CD4-positive, alpha-beta T cell treated with Interleukin-15 for 4 hours (primary cell): ENCODE measurements around the gene SCGB1D1.

Experiments
- DNase-seq: peaks from one replicate; pipeline ENCODE4 v3.0.0-alpha.2; 2020; ENCODE audit warnings: low spot score

The SCGB1D1 gene, protein sequence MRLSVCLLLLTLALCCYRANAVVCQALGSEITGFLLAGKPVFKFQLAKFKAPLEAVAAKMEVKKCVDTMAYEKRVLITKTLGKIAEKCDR

DNA sequence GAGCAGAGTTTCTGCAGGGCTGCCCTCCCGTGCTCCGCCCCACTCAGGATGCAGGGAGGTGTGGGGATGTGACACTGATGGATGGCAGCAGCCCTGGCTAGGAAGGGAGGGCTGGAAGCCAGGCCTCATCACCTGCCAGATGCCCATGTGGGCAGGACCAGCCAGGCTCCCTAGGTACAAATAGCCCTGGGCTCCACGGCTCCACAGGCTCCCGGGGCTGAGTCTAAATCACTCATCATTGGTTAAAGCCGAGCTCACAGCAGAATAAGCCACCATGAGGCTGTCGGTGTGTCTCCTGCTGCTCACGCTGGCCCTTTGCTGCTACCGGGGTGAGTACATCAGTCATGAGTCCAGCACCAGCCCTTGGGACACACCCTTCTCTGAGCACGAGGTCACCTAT lies at the start of gene SCGB1D1:
TSS of gene SCGB1D1 (plus strand) at position 206 of the 400 bp plus-strand sequence. CDS start at position 275, 69 bp downstream.
- DNase-seq = no peak

DNA sequence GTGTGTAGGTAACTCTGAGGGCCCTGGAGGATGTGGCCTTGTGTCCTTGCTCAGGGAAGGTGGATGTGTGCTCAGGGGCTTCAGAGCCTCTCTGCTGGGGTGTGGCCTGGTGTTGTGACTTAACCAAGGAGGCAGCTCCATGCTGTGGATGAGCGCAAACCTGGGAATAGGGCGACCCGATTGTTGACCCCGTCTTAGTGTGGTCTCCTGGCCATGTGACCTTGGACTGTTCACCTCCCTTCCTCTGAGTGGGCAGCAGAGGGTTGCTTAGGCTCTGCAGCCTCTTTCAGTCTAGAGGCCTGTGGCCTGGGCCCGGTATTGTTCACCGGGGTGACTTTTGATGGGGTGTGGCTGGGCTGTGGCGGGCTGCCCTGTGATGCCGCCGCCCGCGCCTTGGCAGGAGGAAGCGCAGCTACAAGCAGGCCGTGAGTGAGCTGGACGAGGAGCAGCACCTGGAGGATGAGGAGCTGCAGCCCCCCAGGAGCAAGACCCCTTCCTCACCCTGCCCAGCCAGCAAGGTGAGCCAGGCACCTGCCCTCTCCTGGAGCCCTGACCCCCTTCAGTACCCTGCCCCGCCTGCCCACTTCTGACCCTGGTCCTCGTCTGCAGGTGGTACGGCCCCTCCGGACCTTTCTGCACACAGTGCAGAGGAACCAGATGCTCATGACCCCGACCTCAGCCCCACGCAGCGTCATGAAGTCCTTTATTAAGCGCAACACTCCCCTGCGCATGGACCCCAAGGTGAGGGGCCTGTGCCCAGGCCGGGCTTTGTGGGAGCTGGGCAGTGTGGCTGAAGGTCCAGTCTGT lies 49.5 kb upstream of the SCGB1D1 start:
- no peak for DNase-seq

DNA sequence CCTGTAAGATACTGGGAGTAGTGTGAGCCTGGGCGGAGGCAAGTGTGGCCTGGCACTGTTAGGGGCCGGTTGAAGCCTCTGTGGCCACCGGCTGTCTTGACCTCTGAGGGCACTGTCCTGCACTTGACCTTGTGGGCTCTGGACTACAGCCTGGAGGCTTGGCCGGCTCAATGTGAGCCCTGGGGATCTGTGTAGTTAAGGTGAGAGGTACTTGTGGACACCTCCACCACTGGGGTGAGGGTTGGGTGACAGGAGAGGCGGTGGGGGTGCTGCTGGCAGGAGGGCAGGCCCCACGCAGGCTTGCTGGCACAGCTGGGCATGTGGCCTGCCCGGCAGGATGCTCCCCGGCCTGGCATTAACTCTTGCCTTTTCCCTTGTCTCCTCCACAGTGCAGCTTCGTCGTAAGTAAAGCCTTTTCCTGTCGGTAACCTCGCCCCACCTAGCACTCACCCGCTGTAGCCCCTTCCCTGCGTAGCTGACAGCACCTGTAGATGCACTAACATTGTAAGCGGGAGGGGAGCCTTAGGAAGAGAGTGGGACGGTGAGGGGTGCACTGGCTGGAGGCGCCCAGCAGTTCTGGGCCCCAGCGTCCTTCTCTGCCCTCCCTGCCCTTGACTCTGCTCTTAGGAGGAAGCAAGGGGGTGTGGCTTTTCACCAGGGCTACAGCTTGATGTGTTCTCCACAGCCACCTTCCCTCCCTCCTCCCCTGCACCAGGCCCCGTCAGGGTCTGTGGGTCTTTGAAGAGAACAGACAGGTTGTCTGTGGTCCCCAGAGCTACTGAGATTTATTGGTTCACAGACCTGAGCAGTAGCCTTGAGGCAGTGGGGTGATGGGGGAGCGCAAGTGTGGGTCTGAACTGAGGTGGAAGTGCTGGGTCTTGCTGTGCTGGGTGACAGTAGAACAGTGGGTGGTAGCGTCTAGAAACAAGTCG lies 48.6 kb upstream of the SCGB1D1 start:
- no peak for DNase-seq

DNA sequence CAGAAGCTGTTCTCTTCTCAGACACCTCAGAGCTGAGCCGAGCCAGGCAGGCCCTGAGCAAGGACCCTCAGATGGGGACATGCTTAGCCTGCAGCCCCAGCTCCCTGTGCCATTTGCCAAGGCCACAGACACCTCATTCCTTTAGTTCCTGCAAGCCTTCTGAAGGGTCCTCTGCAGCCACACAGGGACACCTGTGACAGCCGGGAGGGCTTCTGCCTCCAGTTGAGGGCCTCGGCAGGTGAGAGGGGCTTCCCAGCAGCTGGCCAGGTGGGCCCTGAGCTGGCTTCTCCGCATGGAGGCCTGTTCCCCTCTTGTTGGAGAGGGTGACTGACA lies 48.0 kb upstream of the SCGB1D1 start:
- DNase-seq = no peak

DNA sequence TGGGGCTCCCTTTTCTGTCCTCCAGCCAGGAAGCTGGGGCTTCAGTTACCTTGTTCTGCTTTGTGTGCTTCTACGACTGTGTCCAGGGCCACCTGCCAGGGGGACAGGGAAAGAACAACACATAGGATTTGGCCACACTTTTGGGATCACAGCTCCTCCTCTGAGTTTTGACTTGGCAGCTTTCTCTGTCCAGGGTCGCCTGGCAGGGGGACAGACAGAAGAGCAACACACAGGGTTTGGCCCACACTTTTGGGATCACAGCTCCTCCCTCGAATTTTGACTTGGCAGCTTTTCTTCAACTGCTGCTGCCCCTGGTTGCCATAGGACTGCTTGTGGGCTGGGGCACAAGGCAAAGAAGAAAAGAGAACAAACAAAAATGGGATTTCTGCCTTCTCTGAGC lies 47.1 kb upstream of the SCGB1D1 start:
- no peak for DNase-seq

DNA sequence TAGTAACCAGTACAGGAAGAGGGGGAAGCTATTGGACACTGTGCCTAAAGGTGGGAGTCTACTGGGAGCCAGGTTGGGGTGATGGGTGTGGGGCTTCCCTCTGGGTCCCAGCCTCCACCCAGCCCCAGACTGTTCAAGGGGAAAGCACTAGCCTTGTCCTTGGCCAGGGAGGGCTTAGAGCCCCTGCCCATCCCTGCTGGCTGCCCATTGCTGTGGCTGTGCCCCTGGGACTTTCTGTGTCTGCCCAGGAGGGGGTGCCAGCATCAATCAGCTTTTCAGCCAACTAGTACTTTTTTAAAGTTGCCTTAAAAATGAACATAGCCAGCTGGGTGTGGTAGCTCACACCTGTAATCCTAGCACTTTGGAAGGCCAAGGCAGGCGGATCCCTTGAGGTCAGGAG lies 46.3 kb upstream of the SCGB1D1 start:
- DNase-seq = no peak

DNA sequence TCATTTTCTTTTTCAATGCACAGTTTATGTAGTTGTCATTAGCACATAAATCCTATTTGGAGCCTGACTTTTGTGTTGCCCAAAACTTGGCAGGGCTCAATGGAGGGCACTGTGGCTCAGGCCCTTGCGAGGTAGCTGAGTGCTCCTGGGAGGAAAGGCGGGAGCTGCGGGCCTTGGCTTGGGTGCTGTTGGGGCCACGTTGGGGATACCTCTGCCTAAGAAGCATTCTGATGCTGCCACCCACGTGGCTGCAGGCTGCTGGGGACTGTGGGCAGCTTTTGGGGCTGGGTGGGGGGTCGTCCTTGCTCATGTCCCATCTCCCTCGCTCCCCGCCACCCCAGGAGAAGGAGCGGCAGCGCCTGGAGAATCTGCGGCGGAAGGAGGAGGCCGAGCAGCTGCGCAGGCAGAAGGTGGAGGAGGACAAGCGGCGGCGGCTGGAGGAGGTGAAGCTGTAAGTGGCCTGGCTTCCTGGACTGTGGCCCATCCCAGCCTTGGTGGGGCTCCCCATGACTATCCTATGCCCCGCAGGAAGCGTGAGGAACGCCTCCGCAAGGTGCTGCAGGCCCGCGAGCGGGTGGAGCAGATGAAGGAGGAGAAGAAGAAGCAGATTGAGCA lies 45.3 kb upstream of the SCGB1D1 start:
- no peak for DNase-seq

DNA sequence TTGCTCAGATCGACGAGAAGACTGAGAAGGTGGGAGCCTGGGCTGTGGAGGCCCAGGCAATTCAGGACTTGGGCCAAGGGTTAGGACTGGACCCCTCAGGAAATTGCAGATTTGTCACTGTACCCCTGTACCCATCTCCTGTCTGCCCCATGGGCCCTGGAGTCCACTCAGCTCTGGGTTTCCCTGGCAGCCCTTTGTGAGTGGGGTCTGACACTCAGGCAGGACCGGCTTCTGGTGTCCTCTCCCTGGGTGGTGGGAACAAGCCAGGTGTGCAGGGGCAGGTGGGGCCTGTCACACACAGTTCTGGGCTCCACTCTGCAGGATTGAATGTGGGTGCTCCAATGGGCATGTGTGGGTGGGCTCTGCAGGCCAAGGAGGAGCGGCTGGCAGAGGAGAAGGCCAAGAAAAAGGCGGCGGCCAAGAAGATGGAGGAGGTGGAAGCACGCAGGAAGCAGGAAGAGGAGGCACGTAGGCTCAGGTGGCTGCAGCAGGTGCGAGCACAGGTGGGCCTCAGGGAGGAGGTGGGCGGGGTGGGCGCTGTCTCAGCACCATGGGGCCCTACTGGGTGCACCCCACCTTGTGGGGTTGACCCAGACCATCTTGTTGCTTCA lies 44.6 kb upstream of the SCGB1D1 start:
- DNase-seq = no peak

DNA sequence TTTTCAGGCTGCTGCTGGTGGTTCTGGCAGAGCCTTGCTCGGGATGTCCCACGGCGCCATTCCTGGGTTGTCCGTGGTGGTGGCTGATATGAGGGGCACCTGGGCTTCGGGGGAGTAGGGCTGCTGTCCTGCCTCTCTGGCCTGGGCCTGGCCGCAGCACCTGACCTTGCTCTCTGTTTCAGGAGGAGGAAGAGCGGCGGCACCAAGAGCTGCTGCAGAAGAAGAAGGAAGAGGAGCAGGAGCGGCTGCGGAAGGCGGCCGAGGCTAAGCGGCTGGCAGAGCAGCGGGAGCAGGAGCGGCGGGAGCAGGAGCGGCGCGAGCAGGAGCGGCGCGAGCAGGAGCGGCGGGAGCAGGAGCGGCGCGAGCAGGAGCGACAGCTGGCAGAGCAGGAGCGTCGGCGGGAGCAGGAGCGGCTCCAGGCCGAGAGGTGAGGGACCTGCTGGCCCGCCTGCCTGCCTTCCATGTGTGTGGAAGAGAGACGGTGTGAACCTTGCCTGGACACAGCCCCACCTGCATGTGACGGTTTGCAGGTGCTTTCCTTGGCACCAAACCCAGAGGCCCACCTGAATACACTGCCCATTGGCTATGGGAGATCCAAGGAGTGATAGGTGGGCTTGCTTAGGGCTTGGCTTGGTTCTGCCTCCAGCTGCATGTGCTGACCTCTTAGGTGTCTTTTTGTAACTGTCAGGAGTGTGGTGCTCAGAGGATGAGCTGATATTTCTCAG lies 43.4 kb upstream of the SCGB1D1 start:
- no peak for DNase-seq

DNA sequence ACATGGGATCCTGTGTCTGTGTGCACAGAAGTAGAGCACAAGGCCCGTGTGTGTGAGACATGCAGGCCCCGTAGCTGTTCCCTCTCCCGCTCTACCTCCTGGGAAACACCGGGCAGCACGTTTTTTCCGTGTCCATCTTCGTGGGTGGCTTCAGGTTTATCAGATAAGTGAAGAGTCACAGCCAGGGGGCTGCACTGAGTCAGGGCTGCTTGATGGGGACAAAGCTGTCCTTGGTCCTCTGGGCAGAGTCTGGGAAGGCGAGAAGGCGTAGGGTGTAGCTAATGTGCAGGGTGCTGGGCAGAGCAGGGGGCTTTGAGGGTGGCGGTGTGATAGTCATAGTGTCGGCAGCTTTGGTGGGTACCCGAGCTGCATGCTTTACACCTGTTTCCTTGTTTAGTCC lies 42.5 kb upstream of the SCGB1D1 start:
- no peak for DNase-seq

DNA sequence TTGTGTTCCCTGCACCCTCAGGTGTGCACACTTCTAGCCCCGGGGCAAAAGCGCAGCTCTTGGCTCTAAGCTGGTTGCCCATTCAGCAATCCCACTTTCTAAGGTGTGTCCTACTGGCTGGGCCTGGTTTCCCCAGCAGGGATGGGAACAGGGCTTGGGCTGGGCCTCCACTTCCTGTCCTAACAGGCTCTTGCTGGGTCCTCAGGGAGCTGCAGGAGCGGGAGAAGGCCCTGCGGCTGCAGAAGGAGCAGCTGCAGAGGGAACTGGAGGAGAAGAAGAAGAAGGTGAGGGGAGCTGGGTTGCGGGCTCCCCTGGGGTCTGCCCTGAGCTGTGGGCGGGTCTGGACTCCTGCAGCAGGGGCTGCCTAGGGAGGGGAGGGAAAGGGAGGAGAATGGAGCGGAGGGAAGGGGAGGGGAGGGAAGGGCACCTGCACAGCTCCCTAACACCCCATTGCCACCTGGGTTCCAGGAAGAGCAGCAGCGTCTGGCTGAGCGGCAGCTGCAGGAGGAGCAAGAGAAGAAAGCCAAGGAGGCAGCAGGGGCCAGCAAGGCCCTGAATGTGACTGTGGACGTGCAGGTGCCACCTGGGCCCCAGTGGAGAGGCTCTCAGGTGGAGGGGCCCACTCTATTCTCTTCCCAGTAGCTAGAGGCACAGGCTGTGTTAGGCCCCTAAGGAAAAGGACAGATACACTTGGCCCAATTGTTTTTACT lies 41.6 kb upstream of the SCGB1D1 start:
- DNase-seq = no peak

DNA sequence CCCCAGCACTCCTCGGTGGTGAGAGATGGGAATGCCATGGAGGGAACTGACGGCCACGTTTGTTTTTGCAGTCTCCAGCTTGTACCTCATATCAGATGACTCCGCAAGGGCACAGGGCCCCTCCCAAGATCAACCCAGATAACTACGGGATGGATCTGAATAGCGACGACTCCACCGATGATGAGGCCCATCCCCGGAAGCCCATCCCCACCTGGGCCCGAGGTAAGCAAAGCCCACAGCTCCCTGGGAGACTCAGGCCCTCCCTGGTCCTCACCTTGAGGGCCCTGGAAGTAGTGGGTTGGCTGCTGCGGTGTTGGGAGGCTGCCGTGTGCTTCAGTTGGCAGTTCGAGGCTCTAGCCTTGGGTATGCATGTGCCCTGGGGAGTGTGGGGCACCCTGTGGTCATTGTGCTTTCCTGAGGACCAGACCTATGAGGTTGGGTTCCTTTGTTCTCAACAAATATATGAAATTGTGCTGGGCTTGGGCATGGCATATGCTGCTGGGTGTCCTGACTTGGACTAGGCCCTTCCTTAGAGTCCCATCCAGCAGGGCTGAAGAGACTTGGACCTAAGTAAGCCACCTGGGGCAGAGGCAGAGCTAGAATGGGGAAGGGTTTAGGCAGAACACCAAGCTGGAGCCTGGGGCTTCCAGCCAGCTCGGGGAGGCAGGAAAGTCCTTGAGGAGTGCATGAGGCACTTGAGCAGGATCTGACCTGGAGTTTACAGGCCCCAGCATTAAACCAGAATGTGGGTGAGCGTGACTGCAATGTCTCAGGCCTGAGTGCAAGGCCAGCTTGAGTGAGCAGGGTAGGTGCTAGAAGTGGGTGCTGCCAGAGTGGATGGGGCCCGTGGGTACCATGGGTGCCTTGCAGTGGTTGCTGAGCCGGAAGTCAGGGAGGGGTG lies 39.8 kb upstream of the SCGB1D1 start:
- no peak for DNase-seq

DNA sequence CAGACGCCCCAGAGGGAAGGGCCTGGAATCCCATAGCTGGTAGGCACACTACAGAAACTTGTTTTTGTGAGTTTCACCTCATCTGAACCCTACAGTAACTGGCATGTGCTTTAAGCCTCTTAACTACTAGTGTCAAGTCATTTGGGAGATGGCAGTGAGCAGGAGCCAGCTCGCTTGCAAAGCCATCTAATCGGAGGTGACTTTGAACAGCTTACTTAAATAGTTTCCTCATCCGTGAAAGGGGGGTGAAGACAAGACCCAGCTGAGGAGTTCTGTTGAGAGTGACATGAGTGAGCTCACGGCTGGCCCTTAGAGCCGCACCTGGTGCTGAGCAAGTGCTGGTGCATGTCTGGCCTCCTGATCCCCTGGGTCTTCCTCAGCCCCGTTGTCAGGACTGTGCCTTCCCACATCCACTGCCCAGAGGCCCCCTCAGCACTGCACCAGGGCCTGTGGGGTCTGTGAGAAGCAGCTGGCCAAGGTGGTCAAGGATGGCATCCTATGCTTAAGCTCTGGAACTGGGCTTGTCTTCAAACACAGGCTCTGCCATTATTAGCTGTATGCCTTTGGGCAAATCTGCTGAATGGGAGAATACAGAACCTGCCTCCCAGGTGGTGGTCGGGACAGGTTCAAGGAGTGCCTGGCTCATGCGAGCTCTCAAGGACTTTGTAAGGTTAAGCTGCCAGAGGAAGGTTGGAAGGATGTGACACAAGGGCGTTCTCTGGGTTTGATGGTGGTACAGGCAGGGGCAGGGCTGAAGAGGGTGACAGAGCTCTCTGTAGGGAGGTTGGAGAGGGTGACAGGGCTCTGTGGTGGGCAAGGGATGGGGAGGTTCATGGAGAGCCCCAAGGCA lies 38.9 kb upstream of the SCGB1D1 start:
- no peak for DNase-seq

DNA sequence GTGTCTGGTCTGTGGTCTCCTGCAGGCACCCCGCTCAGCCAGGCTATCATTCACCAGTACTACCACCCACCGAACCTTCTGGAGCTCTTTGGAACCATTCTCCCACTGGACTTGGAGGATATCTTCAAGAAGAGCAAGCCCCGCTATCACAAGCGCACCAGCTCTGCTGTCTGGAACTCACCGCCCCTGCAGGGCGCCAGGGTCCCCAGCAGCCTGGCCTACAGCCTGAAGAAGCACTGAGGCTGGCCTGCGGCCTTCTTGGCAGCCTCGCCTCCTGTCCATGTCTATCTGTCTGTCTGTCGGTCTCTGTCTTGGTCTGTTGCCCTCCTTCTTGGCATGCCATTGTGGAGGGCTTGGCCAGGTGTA lies 38.3 kb upstream of the SCGB1D1 start:
- DNase-seq = no peak

DNA sequence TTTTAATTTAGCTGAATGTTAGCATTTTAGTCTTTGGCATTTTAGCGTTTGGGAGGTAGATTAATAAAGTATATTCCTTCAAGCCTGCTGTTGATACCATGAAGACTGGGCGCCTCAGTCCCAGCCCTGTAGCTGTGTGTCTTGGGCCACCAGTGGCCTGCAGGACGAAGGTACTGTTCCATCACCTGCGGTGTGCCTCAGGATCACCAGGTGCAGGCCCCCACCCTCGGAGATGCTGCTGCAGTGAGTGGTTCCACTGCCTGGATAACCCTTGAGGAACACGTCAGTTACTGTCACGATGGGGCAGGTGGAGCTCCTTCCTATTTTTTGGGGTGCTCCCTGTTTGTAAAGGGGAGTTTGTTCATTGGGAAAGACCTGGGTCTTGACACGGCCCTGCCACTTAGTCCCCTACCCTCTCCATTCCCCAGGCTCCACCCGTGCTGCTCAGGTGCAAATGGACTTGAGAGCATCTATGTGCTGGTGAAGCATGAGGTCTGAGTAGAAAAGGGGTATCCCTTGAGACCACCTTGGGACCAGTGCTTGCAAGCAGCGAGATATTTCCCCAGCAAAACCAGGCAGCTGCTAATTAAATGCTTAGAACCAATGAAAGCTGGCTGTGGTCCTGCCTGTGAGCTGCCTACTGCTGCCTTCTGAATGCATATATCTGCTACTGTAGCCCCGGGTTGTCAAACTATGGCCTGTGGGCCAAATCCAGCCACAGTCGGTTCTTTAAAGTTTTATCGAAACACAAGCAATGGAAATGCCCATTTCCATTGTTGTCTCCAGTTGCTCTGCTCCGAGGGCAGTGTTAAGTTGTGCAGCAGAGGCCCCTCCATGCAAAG lies 37.5 kb upstream of the SCGB1D1 start:
- DNase-seq = no peak

DNA sequence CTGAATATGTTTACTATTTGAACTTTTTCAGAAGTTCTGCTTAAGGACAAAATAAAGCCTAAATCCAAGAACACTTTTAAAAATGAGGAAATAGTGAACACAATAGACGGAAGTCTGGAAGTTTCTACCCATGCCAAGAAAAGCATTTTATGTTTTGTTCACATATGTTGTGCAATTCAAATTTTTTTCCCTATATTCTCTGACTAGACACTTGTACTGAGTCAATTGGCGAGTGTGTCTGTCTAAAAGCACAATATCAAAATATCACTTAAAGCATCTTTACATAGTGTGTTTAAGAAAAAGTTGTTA lies 37.0 kb upstream of the SCGB1D1 start:
- DNase-seq = no peak

DNA sequence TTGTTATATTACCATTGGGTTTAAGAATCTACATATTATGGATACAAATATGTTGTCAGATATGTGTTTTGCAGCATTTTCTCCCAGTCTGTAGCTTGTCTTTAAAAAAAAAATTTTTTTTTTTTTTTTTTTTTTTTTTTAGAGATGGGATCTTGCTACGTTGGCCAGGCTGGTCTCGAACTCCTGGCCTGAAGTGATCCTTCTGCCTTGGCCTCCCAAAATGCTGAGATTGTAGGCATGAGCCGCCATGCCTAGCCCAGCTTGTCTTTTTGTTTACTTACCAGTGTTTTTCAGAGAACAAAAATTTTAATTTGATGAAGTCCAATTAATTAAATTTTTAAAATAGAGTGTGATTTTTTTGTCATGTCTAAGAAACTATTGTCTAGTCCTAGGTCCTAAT lies 36.4 kb upstream of the SCGB1D1 start:
- no peak for DNase-seq

DNA sequence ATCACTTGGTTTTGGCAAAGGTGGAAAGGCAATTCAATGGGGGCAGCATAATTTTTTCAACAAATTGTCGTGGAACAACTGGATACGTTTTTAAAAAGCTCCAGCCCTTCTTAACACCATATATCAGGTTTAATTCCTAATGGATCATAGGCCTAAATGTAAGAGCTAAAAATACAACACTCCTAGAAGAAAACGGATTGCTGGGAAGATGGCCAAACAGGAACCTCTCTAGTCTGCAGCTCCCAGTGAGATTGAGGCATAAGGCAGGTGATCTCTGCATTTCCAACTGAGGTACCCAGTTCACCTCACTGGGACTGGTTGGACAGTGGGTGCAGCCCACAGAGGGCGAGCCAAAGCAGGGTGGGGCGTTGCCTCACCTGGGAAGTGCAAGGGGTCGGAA lies 32.4 kb upstream of the SCGB1D1 start:
- DNase-seq = no peak
